A549 (cell line): Measurements from ENCODE around the gene FCSK. TPM values are rescaled to one million over a fixed set of nuclear protein-coding genes. Genes with fewer than 3 reads are reported as not detected.

ENCODE experiments used
- ATAC-seq, 2 experiments: fragments of 200-7000 bp in 1 of 2; fragments of >200 bp in 1 of 2; cut with Nextera tagmentation in 1 of 2; cut with Tn5 transposase in 1 of 2; 3 replicates each; pipeline versions ENCODE4 v1.8.0 to v1.9.1; 2018 to 2020; ENCODE audit warnings: mild to moderate bottlenecking in 1 of 2, moderate library complexity in 1 of 2
- CTCF ChIA-PET: fragments of 300-600 bp; sonication (Branson Sonifier 250); formaldehyde crosslinking; extraction: SDS; loops from one replicate; lab custom pipeline; 2021; ENCODE audit warnings: antibody characterized with exemption, inconsistent platforms; lab: Yijun Ruan, JAX
- POLR2A ChIA-PET: fragments of 350-600 bp; formaldehyde crosslinking; extraction: SDS; loops from one replicate; lab custom pipeline; 2021; ENCODE audit warnings: antibody characterized with exemption, inconsistent platforms; lab: Yijun Ruan, JAX
- DNase-seq, 2 experiments: peaks; one replicate each; pipeline versions ENCODE4 v3.0.0 to v3.0.0-alpha.2; 2011 to 2016; ENCODE audit warnings: low read depth in 1 of 2, low spot score in 1 of 2
- FAIRE-seq: peaks from 2 replicates; lab custom pipeline; 2011; peaks lifted over from hg19 to GRCh38; lab: Jason Lieb, UNC
- H3K27ac ChIP-seq, 2 experiments: fragments of >200 bp; sonication (Bioruptor Twin); formaldehyde crosslinking; 3 replicates each; pipeline ENCODE4 v1.5.1; 2016 to 2017
- H3K4me1 ChIP-seq: fragments of >200 bp; sonication (Bioruptor Twin); formaldehyde crosslinking; 3 replicates; pipeline ENCODE4 v1.6.1; 2016
- H3K4me2 ChIP-seq: fragments of >200 bp; sonication (Bioruptor Twin); formaldehyde crosslinking; 3 replicates; pipeline ENCODE4 v1.6.1; 2016
- H3K4me3 ChIP-seq: fragments of >200 bp; sonication (Bioruptor Twin); formaldehyde crosslinking; 3 replicates; pipeline ENCODE4 v1.5.1; 2016
- H3K9me3 ChIP-seq: fragments of >200 bp; sonication (Bioruptor Twin); formaldehyde crosslinking; 3 replicates; pipeline ENCODE4 v1.6.1; 2016
- ATOH8 ChIP-seq: fragments of 250-450 bp; sonication (Bioruptor Pico); IDR thresholded peaks from 2 replicates; pipeline ENCODE4 v1.5.0; 2020; ENCODE audit warnings: low read depth, mild to moderate bottlenecking, moderate library complexity
- BHLHE40 ChIP-seq: IDR thresholded peaks from 2 replicates; pipeline ENCODE4 v1.6.1; 2012; ENCODE audit warnings: low read depth, low read length, inconsistent platforms
- CBX2 ChIP-seq: fragments of 200-600 bp; sonication (generic); IDR thresholded peaks from 2 replicates; pipeline ENCODE4 v1.6.1; 2016; ENCODE audit warnings: low read depth, mild to moderate bottlenecking, borderline replicate concordance
- CBX8 ChIP-seq: fragments of 200-600 bp; sonication (generic); IDR thresholded peaks from 2 replicates; pipeline ENCODE4 v1.6.1; 2016
- CHD2 ChIP-seq: fragments of 150-350 bp; IDR thresholded peaks from 2 replicates; pipeline ENCODE4 v1.6.1; 2014; ENCODE audit warnings: low read length; ENCODE audit not compliant: partially characterized antibody
- EHMT2 ChIP-seq: fragments of 200-600 bp; sonication (generic); IDR thresholded peaks from 2 replicates; pipeline ENCODE4 v1.6.1; 2016; ENCODE audit warnings: antibody characterized with exemption, low read depth, mild to moderate bottlenecking, moderate library complexity
- FOSL2 ChIP-seq, 2 experiments: fragments of 450-650 bp in 1 of 2; fragments of >200 bp in 1 of 2; sonication (Bioruptor Twin) in 1 of 2; formaldehyde crosslinking; IDR thresholded peaks; 2 replicates each; pipeline versions ENCODE4 v1.5.0 to v1.6.1; 2016 to 2020; ENCODE audit warnings: mild to moderate bottlenecking in 1 of 2, moderate library complexity in 1 of 2
- GATA3 ChIP-seq: IDR thresholded peaks from 2 replicates; pipeline ENCODE4 v1.6.1; 2012; ENCODE audit warnings: borderline replicate concordance
- HDAC2 ChIP-seq: fragments of 200-600 bp; sonication (generic); IDR thresholded peaks from 2 replicates; pipeline ENCODE4 v1.6.1; 2016
- HMGXB4 ChIP-seq: fragments of 250-450 bp; sonication (Bioruptor Pico); IDR thresholded peaks from 2 replicates; pipeline ENCODE4 v1.5.0; 2021; ENCODE audit warnings: mild to moderate bottlenecking, moderate library complexity, borderline replicate concordance
- JUN ChIP-seq, 2 experiments: fragments of >200 bp; sonication (Bioruptor Twin); formaldehyde crosslinking; IDR thresholded peaks; 2 replicates in 1 of 2; 3 replicates in 1 of 2; pipeline ENCODE4 v1.6.1; 2016 to 2017
- KDM1A ChIP-seq: fragments of 200-600 bp; sonication (generic); IDR thresholded peaks from 2 replicates; pipeline ENCODE4 v1.6.1; 2016; ENCODE audit warnings: low read depth, mild to moderate bottlenecking
- NFE2L2 ChIP-seq: fragments of 150-350 bp; conservative IDR thresholded peaks from 2 replicates; pipeline ENCODE4 v1.6.1; 2014; ENCODE audit warnings: low read length
- RCOR1 ChIP-seq: fragments of 150-350 bp; IDR thresholded peaks from 2 replicates; pipeline ENCODE4 v1.6.1; 2014; ENCODE audit warnings: antibody characterized with exemption, low read length, low read depth
- RNF2 ChIP-seq: fragments of 200-600 bp; sonication (generic); IDR thresholded peaks from 2 replicates; pipeline ENCODE4 v1.6.1; 2016; ENCODE audit warnings: low read depth, mild to moderate bottlenecking, antibody characterized with exemption, moderate library complexity, borderline replicate concordance
- ZSCAN20 ChIP-seq: fragments of 250-450 bp; sonication (Bioruptor Pico); IDR thresholded peaks from 2 replicates; pipeline ENCODE4 v1.8.0; 2022; ENCODE audit warnings: mild to moderate bottlenecking, moderate library complexity
- WGBS: methylation state at CpG from one replicate; pipeline ENCODE4 v1.1.6; 2017; ENCODE audit errors: missing lambda C conversion rate; 5-methylcytosine and 5-hydroxymethylcytosine counted together
- polyA plus RNA-seq, 4 experiments: library from polyadenylated mRNA; depleted of rRNA in 3 of 4; stranded (reverse); fragments of >200 nt; fragmentation: RNase III in 1 of 4; extraction: RNeasy Plus Mini Kit Qiagen cat#74134 plus additional on column Dnase treatment in 1 of 4; gene quantifications; 2 replicates in 3 of 4; 3 replicates in 1 of 4; pipeline ENCODE4 v1.2.3, GENCODE V29; 2011 to 2017

The FCSK gene
- polyA plus RNA-seq, 2 of the 4 experiments (the other 2 are of a cell fraction), result 5.7 to 6.8 TPM

- DNase-seq, result no peak
- peaks cover 14% of the 10 kb centered on the region for H3K4me1 ChIP-seq
- WGBS, result 90% methylated on average over 17 of the region's 22 CpGs
- no peak overlapping the region for H3K4me2 ChIP-seq
- no peaks in the 10 kb centered on the region for H3K9me3 ChIP-seq
- no peak for ATAC-seq
- ChIA-PET CTCF (interaction anchor here (1.0 to 8.3 kb wide), 9 partner anchors 12 to 310 kb away, joined by 3 to 110 read pairs (median 4); no protein-coding TSS in a partner anchor), POLR2A (no interaction called here)
- no peak for TF ChIP-seq CBX8
- TF ChIP-seq ATOH8 (CRISPR knock-in tag), result no peak
- TF ChIP-seq EHMT2, result no peak
- no peak for TF ChIP-seq HDAC2
- TF ChIP-seq GATA3, result no peak
- TF ChIP-seq HMGXB4 (CRISPR knock-in tag), result no peak
- no peak for TF ChIP-seq CHD2
- no peak for TF ChIP-seq CBX2
- no peak overlapping the region for H3K4me3 ChIP-seq
- no peak overlapping the region for H3K27ac ChIP-seq
- FAIRE-seq, result no peak
Measured at GRCh38 chr16:70474320-70475053, 20.1 kb downstream of the FCSK start.

GRCh38 chr16:70475054-70475871 is 20.9 kb downstream of the FCSK start:
- 88% methylated on average over 22 of the region's 24 CpGs for WGBS
- DNase-seq (no peak), FAIRE-seq (no peak), ATAC-seq (no peak)
- H3K4me1 ChIP-seq, result peaks cover 14% of the 10 kb centered on the region
- no peak overlapping the region for H3K4me2 ChIP-seq
- ChIA-PET CTCF (interaction anchor here (1.0 to 8.3 kb wide), 4 partner anchors 22 to 295 kb away, joined by 3 to 110 read pairs (median 6); no protein-coding TSS in a partner anchor), POLR2A (no interaction called here)
- H3K9me3 ChIP-seq, result no peaks in the 10 kb centered on the region
- TF ChIP-seq BHLHE40 (no peak), RCOR1 (no peak), GATA3 (no peak), JUN (IDR thresholded peaks at IDR 0.05) (no peak), KDM1A (no peak), ZSCAN20 (no peak)
- no peak overlapping the region for H3K27ac ChIP-seq
- no peak overlapping the region for H3K4me3 ChIP-seq

- 0 out of 3 replicates have a peak overlapping the region, but pooled peaks have one; percentile 1 for H3K4me2 ChIP-seq
- ChIA-PET CTCF (interaction anchor here (0.6 to 3.0 kb wide), 2 partner anchors 33 to 96 kb away, joined by 3 to 9 read pairs; no protein-coding TSS in a partner anchor), POLR2A (no interaction called here)
- DNase-seq (no peak), FAIRE-seq (no peak), ATAC-seq (no peak)
- peak overlapping the region in 1 of 2 experiments; percentile 41; a peak in 1 of 6 replicates for H3K27ac ChIP-seq
- no peak overlapping the region for H3K4me3 ChIP-seq
- TF ChIP-seq KDM1A (no peak), NFE2L2 (no peak), RNF2 (no peak), FOSL2 (IDR thresholded peaks at IDR 0.05) (no peak), FOSL2 (CRISPR knock-in tag; IDR thresholded peaks at IDR 0.05) (0 out of 2 replicates have a peak, but pooled peaks have one; percentile 5)
- WGBS, result 81% methylated on average over 10 of the region's 13 CpGs
- no peaks in the 10 kb centered on the region for H3K9me3 ChIP-seq
- H3K4me1 ChIP-seq, result peaks cover 9% of the 10 kb centered on the region
Measured at GRCh38 chr16:70476272-70477020, 22.1 kb downstream of the FCSK start.
